Keratinocyte (primary cell): ENCODE measurements around the gene PPP4C. TPM values are rescaled to one million over a fixed set of nuclear protein-coding genes. Genes with fewer than 3 reads are reported as not detected.
A peak's percentile ranks its signal among the peaks of the same experiment; 100 is the strongest.

Experiments
- DNase-seq: peaks from one replicate; pipeline ENCODE4 v3.0.0-alpha.2; 2011; ENCODE audit warnings: low read depth, missing footprints, low spot score
- FAIRE-seq: peaks from 2 replicates; lab custom pipeline; 2011; peaks lifted over from hg19 to GRCh38; lab: Jason Lieb, UNC
- H2AFZ ChIP-seq: 2 replicates; pipeline ENCODE4 v1.6.0; 2012; ENCODE audit warnings: low read length, control low read depth, inconsistent platforms; ENCODE audit not compliant: control insufficient read depth
- H3K27ac ChIP-seq: 2 replicates; pipeline ENCODE4 v1.5.1; 2011; ENCODE audit warnings: low read length; ENCODE audit not compliant: control insufficient read depth, insufficient read depth
- H3K27me3 ChIP-seq: 3 replicates; pipeline ENCODE4 v1.6.0; 2011; ENCODE audit warnings: low read length; ENCODE audit not compliant: control insufficient read depth, insufficient read depth; ENCODE audit errors: extremely low read depth
- H3K36me3 ChIP-seq, 2 experiments: 2 replicates in 1 of 2; 3 replicates in 1 of 2; pipeline ENCODE4 v1.5.1; 2011; ENCODE audit warnings: low read length in 2 of 2, mild to moderate bottlenecking in 1 of 2; ENCODE audit not compliant: control insufficient read depth in 2 of 2, insufficient read depth in 2 of 2; ENCODE audit errors: extremely low read depth in 1 of 2
- H3K4me1 ChIP-seq: 3 replicates; pipeline ENCODE4 v1.5.1; 2011; ENCODE audit warnings: low read length; ENCODE audit not compliant: control insufficient read depth, insufficient read depth; ENCODE audit errors: extremely low read depth
- H3K4me2 ChIP-seq: 3 replicates; pipeline ENCODE4 v1.6.0; 2011; ENCODE audit warnings: low read depth, low read length; ENCODE audit not compliant: control insufficient read depth, insufficient read depth; ENCODE audit errors: extremely low read depth
- H3K4me3 ChIP-seq, 3 experiments: fragments of 200-600 bp in 1 of 3; sonication (generic) in 1 of 3; 2 replicates in 2 of 3; 3 replicates in 1 of 3; pipeline ENCODE4 v1.5.1; 2011 to 2016; ENCODE audit warnings: low read length in 3 of 3, mild to moderate bottlenecking in 3 of 3, control low read depth in 2 of 3, inconsistent platforms in 1 of 3, low read depth in 1 of 3, mixed read lengths in 1 of 3, mixed run types in 1 of 3, moderate library complexity in 1 of 3; ENCODE audit not compliant: control insufficient read depth in 2 of 3, insufficient read depth in 2 of 3; ENCODE audit errors: extremely low read depth in 1 of 3
- H3K79me2 ChIP-seq: 2 replicates; pipeline ENCODE4 v1.6.0; 2012; ENCODE audit warnings: low read length; ENCODE audit not compliant: control insufficient read depth, insufficient read depth
- H3K9ac ChIP-seq: 3 replicates; pipeline ENCODE4 v1.6.0; 2011; ENCODE audit warnings: low read length; ENCODE audit not compliant: control insufficient read depth, insufficient read depth; ENCODE audit errors: extremely low read depth
- H3K9me1 ChIP-seq: 3 replicates; pipeline ENCODE4 v1.6.0; 2011; ENCODE audit warnings: low read length; ENCODE audit not compliant: control insufficient read depth, insufficient read depth; ENCODE audit errors: extremely low read depth
- H3K9me3 ChIP-seq: 2 replicates; pipeline ENCODE4 v1.5.1; 2012; ENCODE audit warnings: low read depth, low read length; ENCODE audit not compliant: control insufficient read depth
- H4K20me1 ChIP-seq: 3 replicates; pipeline ENCODE4 v1.6.0; 2011; ENCODE audit warnings: low read length; ENCODE audit not compliant: control insufficient read depth, insufficient read depth; ENCODE audit errors: extremely low read depth
- CTCF ChIP-seq, 3 experiments: IDR thresholded peaks in 1 of 3; conservative IDR thresholded peaks in 1 of 3; optimal IDR thresholded peaks in 1 of 3; 2 replicates in 2 of 3; 3 replicates in 1 of 3; pipeline versions ENCODE3 to v1.5.1; 2011; ENCODE audit warnings: low read length in 3 of 3, mild to moderate bottlenecking in 3 of 3, moderate library complexity in 2 of 3, control low read depth in 1 of 3, inconsistent platforms in 1 of 3; ENCODE audit not compliant: insufficient read depth in 2 of 3; ENCODE audit errors: extremely low read depth in 1 of 3
- EZH2 ChIP-seq: IDR thresholded peaks from one replicate; pipeline ENCODE4 v1.6.1; 2012; ENCODE audit warnings: inconsistent platforms, mild to moderate bottlenecking, low read length, moderate library complexity
- dilution Hi-C: fragments of 300-500 bp; cut with MboI; formaldehyde crosslinking; loops from one replicate; pipeline ENCODE4 v1.7.0; 2020; ENCODE audit warnings: low sequenced_read_pairs; ENCODE audit not compliant: extremely low pct_ligation_motif_present
- polyA plus RNA-seq, 5 experiments: library from polyadenylated mRNA; depleted of rRNA in 3 of 5; stranded (reverse) in 3 of 5; stranded (forward) in 1 of 5; unstranded in 1 of 5; fragments of >200 nt; gene quantifications; 1 replicate in 1 of 5; 2 replicates in 3 of 5; 3 replicates in 1 of 5; pipeline versions ENCODE4 v1.2.1 to v1.2.3, GENCODE V29; 2011 to 2012; ENCODE audit warnings: missing spikeins in 2 of 5, low read depth in 1 of 5, low replicate concordance in 1 of 5

Gene PPP4C
- polyA plus RNA-seq, 1 donor (not counting 4 experiments of a cell fraction or from before 2014, with no cell fraction given) = 124 TPM

- Histone ChIP-seq H3K9me1 (no peaks in the 10 kb centered on the region), H3K4me3 (no peak overlapping the region), H3K79me2 (peaks cover 10% of the 10 kb centered on the region), H3K27me3 (no peaks in the 10 kb centered on the region), H3K4me2 (no peak overlapping the region), H4K20me1 (peaks cover under 1% of the 10 kb centered on the region), H2AFZ (no peak overlapping the region), H3K9ac (no peak overlapping the region), H3K36me3 (peaks cover 0 to 4% of the 10 kb centered on the region in 2 experiments), H3K27ac (no peak overlapping the region), H3K9me3 (no peaks in the 10 kb centered on the region), H3K4me1 (peaks cover 13% of the 10 kb centered on the region)
- DNase-seq (no peak), FAIRE-seq (no peak)
- TF ChIP-seq CTCF (optimal IDR thresholded peaks at IDR 0.05 in 1 of 3, IDR thresholded peaks at IDR 0.05 in 1 of 3, conservative IDR thresholded peaks at IDR 0.05 in 1 of 3; ENCODE audit: extremely low read depth in 1 of 3, insufficient read depth in 2 of 3, low read length in 3 of 3) = no peak
- TF ChIP-seq EZH2 = no peak
- dilution Hi-C loops = no loop called here
Measured at GRCh38 chr16:30060836-30061554, 14.8 kb upstream of the PPP4C start.

GRCh38 chr16:30063278-30063892 lies 12.4 kb upstream of the PPP4C start:
- H3K9me3 ChIP-seq = no peaks in the 10 kb centered on the region
- H3K36me3 ChIP-seq = peaks cover 14 to 18% of the 10 kb centered on the region in 2 experiments
- H3K4me2 ChIP-seq = peak overlapping the region; percentile 96
- H3K27me3 ChIP-seq = no peaks in the 10 kb centered on the region
- peak overlapping the region; percentile 92 for H3K27ac ChIP-seq
- no peak for TF ChIP-seq EZH2
- TF ChIP-seq CTCF (optimal IDR thresholded peaks at IDR 0.05 in 1 of 3, IDR thresholded peaks at IDR 0.05 in 1 of 3, conservative IDR thresholded peaks at IDR 0.05 in 1 of 3; ENCODE audit: extremely low read depth in 1 of 3, insufficient read depth in 2 of 3, low read length in 3 of 3) = no peak
- DNase-seq = no peak
- no peaks in the 10 kb centered on the region for H3K9me1 ChIP-seq
- H3K9ac ChIP-seq = peak overlapping the region; percentile 95
- H3K4me3 ChIP-seq = peak overlapping the region; percentile 81 to 87 (median 83)
- dilution Hi-C loops = no loop called here
- peaks cover 21% of the 10 kb centered on the region for H4K20me1 ChIP-seq
- FAIRE-seq = no peak
- H2AFZ ChIP-seq = no peak overlapping the region
- peaks cover 32% of the 10 kb centered on the region for H3K79me2 ChIP-seq
- H3K4me1 ChIP-seq = peaks cover 28% of the 10 kb centered on the region
